HG02642 (cell line): ENCODE data around the gene TRPV4.

Experiments
- ATAC-seq: cut with Tn5 transposase; IDR thresholded peaks from one replicate; pipeline ENCODE4 v1.9.1; 2021; ENCODE audit warnings: mild to moderate bottlenecking; ENCODE audit not compliant: unreplicated experiment, poor library complexity

Gene TRPV4

GRCh38 chr12:109766251-109766778 lies 66.9 kb downstream of the TRPV4 start:
- no peak for ATAC-seq

- no peak for ATAC-seq
Measured at GRCh38 chr12:109765446-109765810, 67.8 kb downstream of the TRPV4 start.

GRCh38 chr12:109764776-109765445 lies 68.3 kb downstream of the TRPV4 start:
- no peak for ATAC-seq

- no peak for ATAC-seq
Measured at GRCh38 chr12:109764123-109764522, 69.1 kb downstream of the TRPV4 start.

- no peak for ATAC-seq
Measured at GRCh38 chr12:109763201-109763841, 69.9 kb downstream of the TRPV4 start.

- ATAC-seq, result no peak
Measured at GRCh38 chr12:109762673-109763191, 70.5 kb downstream of the TRPV4 start.

- ATAC-seq, result no peak
Measured at GRCh38 chr12:109762071-109762672, 71.0 kb downstream of the TRPV4 start.

GRCh38 chr12:109760930-109761921 lies 72.0 kb downstream of the TRPV4 start:
- ATAC-seq, result no peak

- ATAC-seq, result no peak
Measured at GRCh38 chr12:109760031-109760929, 72.9 kb downstream of the TRPV4 start.

GRCh38 chr12:109759595-109759994 lies 73.6 kb downstream of the TRPV4 start:
- ATAC-seq, result no peak

- ATAC-seq, result no peak
Measured at GRCh38 chr12:109758426-109759420, 74.5 kb downstream of the TRPV4 start.

GRCh38 chr12:109757671-109758265 lies 75.4 kb downstream of the TRPV4 start:
- ATAC-seq, result no peak

- no peak for ATAC-seq
Measured at GRCh38 chr12:109756457-109756856, 76.7 kb downstream of the TRPV4 start.

GRCh38 chr12:109753959-109754358 lies 79.2 kb downstream of the TRPV4 start:
- ATAC-seq, result no peak

GRCh38 chr12:109753054-109753401 lies 80.2 kb downstream of the TRPV4 start:
- no peak for ATAC-seq

- ATAC-seq, result no peak
Measured at GRCh38 chr12:109752117-109753053, 80.8 kb downstream of the TRPV4 start.
